Sigmoid colon (tissue), 7 donors: ENCODE results near the gene MRPL4. TPM values are rescaled to one million over a fixed set of nuclear protein-coding genes. Genes with fewer than 3 reads are reported as not detected.

Experiments used
- DNase-seq: peaks from one replicate; pipeline ENCODE4 v3.0.0-alpha.2; 2019
- H3K27ac ChIP-seq, 4 donors: fragments of 200-600 bp; sonication (generic); one replicate each; pipeline ENCODE4 v1.5.1; 2016 to 2019; ENCODE audit warnings: mild to moderate bottlenecking in 1 of 4
- H3K27me3 ChIP-seq, 3 donors: fragments of 200-600 bp; sonication (generic); one replicate each; pipeline ENCODE4 v1.5.1; 2019; ENCODE audit warnings: mild to moderate bottlenecking in 1 of 3
- H3K36me3 ChIP-seq, 4 donors: fragments of 200-600 bp; sonication (generic); one replicate each; pipeline ENCODE4 v1.5.1; 2016 to 2019
- H3K4me1 ChIP-seq, 4 donors: fragments of 200-600 bp; sonication (generic); one replicate each; pipeline ENCODE4 v1.5.1; 2017 to 2019
- H3K4me3 ChIP-seq, 4 donors: fragments of 200-600 bp; sonication (generic); one replicate each; pipeline ENCODE4 v1.5.1; 2017 to 2019; ENCODE audit warnings: mild to moderate bottlenecking in 2 of 4, moderate library complexity in 1 of 4
- H3K9me3 ChIP-seq, 4 donors: fragments of 200-600 bp in 3 of 4; sonication (generic) in 3 of 4; one replicate each; pipeline versions ENCODE4 v1.5.1 to v1.6.1; 2013 to 2019
- EP300 ChIP-seq, 4 donors: sonication (generic); formaldehyde crosslinking; IDR thresholded peaks; one replicate each; pipeline ENCODE4 v1.6.1; 2017; ENCODE audit warnings: antibody characterized with exemption in 4 of 4
- POLR2A ChIP-seq, 2 donors: fragments of 450-650 bp; IDR thresholded peaks; one replicate each; pipeline ENCODE4 v1.6.1; 2016; ENCODE audit warnings: antibody characterized with exemption in 2 of 2, mild to moderate bottlenecking in 2 of 2, moderate library complexity in 2 of 2
- POLR2AphosphoS5 ChIP-seq, 4 donors: sonication (generic); formaldehyde crosslinking; IDR thresholded peaks; one replicate each; pipeline ENCODE4 v1.6.1; 2017; ENCODE audit warnings: antibody characterized with exemption in 4 of 4
- WGBS, 2 donors: extraction: QIAGEN DNeasy Blood & Tissue Kit; methylation state at CpG; one replicate each; pipeline ENCODE4 v1.1.7; 2013; 5-methylcytosine and 5-hydroxymethylcytosine counted together
- intact Hi-C: fragments of 100-400 bp; cut with DNase I; formaldehyde crosslinking; loops from one replicate; pipeline ENCODE4 v1.15.1; 2023
- polyA plus RNA-seq, 3 donors: library from polyadenylated mRNA; stranded (reverse); fragments of 200-250 nt; gene quantifications; one replicate each; pipeline ENCODE4 v1.2.3, GENCODE V29; 2013
- total RNA-seq, 4 donors: library from RNA; depleted of rRNA; stranded (reverse); fragments of >200 nt; gene quantifications; one replicate each; pipeline ENCODE4 v1.1.0, GENCODE V29; 2016
- TF ChIP-seq, protein P1 (sequence below), 4 experiments: fragments of 450-650 bp in 3 of 4; fragments of 200-600 bp in 1 of 4; IDR thresholded peaks; one replicate each; pipeline ENCODE4 v1.5.1; 2016 to 2019; ENCODE audit warnings: antibody characterized with exemption in 4 of 4, mild to moderate bottlenecking in 3 of 4, moderate library complexity in 2 of 4
- donor health status: healthy with polysubstance abuse.
- donor health status: Bipolar disorder and iron deficiency.
- donor health status: healthy.

Gene MRPL4
- total and polyA plus RNA-seq, 7 donors: 37.9 to 85.2 (median 56.7) TPM

DNA sequence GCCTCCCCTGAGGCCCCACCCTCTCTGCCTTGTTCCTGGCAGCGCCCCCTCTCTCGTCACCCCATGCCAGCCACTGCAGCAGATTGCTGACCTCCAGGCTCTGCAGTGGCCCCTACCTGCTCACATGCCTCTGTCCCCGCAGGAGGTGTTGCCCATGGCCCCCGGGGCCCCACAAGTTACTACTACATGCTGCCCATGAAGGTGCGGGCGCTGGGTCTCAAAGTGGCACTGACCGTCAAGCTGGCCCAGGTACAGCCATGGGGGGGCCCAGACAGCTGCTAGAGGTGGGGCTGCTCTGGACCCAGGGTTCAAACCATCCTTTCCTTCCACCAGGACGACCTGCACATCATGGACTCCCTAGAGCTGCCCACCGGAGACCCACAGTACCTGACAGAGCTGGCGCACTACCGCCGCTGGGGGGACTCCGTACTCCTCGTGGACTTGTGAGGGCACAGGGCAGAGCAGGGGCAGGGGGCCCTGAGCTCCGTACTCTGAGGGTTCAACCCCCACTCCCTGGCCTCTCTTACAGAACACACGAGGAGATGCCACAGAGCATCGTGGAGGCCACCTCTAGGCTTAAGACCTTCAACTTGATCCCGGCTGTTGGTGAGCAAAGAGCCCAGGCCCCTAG lies 6.2 kb downstream of the MRPL4 start:
- WGBS, 2 donors: 96% methylated on average over 18 of the region's 18 CpGs
- Histone ChIP-seq H3K27ac (no peak overlapping the region), H3K4me3 (no peak overlapping the region), H3K27me3 (no peaks in the 10 kb centered on the region), H3K9me3 (no peaks in the 10 kb centered on the region), H3K36me3 (peaks cover 32 to 63% (median 38%) of the 10 kb centered on the region in 4 donors), H3K4me1 (peaks cover 0 to 3% (median 0%) of the 10 kb centered on the region in 4 donors)
- no peak for DNase-seq
- intact Hi-C loops: no loop called here
- TF ChIP-seq POLR2A (IDR thresholded peaks at IDR 0.05): no peak
- TF ChIP-seq POLR2AphosphoS5 (IDR thresholded peaks at IDR 0.05): no peak
- no peak for TF ChIP-seq EP300 (IDR thresholded peaks at IDR 0.05)
- TF ChIP-seq, protein P1, sequence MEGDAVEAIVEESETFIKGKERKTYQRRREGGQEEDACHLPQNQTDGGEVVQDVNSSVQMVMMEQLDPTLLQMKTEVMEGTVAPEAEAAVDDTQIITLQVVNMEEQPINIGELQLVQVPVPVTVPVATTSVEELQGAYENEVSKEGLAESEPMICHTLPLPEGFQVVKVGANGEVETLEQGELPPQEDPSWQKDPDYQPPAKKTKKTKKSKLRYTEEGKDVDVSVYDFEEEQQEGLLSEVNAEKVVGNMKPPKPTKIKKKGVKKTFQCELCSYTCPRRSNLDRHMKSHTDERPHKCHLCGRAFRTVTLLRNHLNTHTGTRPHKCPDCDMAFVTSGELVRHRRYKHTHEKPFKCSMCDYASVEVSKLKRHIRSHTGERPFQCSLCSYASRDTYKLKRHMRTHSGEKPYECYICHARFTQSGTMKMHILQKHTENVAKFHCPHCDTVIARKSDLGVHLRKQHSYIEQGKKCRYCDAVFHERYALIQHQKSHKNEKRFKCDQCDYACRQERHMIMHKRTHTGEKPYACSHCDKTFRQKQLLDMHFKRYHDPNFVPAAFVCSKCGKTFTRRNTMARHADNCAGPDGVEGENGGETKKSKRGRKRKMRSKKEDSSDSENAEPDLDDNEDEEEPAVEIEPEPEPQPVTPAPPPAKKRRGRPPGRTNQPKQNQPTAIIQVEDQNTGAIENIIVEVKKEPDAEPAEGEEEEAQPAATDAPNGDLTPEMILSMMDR (IDR thresholded peaks at IDR 0.05): no peak

- H3K36me3 ChIP-seq: peaks cover 28 to 56% (median 36%) of the 10 kb centered on the region in 4 donors
- intact Hi-C loops: no loop called here
- WGBS, 2 donors: 65 to 68% methylated on average over 32 of the region's 32 CpGs
- H3K9me3 ChIP-seq: no peaks in the 10 kb centered on the region
- H3K27me3 ChIP-seq: no peaks in the 10 kb centered on the region
- no peak overlapping the region for H3K4me3 ChIP-seq
- no peak for TF ChIP-seq EP300 (IDR thresholded peaks at IDR 0.05)
- TF ChIP-seq, protein P1 (IDR thresholded peaks at IDR 0.05): peak; percentile 34 to 46 (median 41)
- DNase-seq: peak; percentile 86
- H3K4me1 ChIP-seq: no peaks in the 10 kb centered on the region
- no peak overlapping the region for H3K27ac ChIP-seq
These were observed 7.3 kb downstream of the MRPL4 start for GRCh38 chr19:10259162-10259905.

DNA sequence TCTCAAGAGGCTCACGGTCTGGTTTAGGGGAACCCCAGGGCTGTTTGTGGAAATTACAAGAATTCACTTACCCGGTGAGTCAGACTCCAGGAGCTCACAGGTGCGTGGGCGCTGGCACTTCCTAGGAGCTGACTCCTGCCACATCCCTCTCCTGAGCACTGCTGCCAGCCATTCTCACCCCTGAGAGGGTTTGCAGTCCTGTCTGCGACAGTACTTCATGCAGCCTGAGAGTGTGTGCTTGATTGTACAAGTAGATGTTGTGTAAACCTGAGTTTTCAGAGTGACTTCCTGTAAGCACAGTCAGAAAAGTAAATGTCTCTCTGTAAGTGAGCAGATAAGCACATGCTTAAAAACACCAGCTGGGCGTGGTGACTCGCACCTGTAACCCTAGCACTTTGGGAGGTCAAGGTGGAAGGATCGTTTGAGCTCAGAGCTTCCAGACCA lies 8.1 kb downstream of the MRPL4 start:
- WGBS, 2 donors: 37 to 70% methylated on average over 8 of the region's 8 CpGs
- Histone ChIP-seq H3K27me3 (no peaks in the 10 kb centered on the region), H3K27ac (no peak overlapping the region), H3K9me3 (no peaks in the 10 kb centered on the region), H3K4me3 (no peak overlapping the region), H3K4me1 (no peaks in the 10 kb centered on the region), H3K36me3 (peaks cover 23 to 48% (median 28%) of the 10 kb centered on the region in 4 donors)
- TF ChIP-seq POLR2A (IDR thresholded peaks at IDR 0.05) (no peak), EP300 (IDR thresholded peaks at IDR 0.05) (no peak), POLR2AphosphoS5 (IDR thresholded peaks at IDR 0.05) (no peak)
- TF ChIP-seq, protein P1 (IDR thresholded peaks at IDR 0.05): no peak
- no peak for DNase-seq
- intact Hi-C loops: no loop called here

DNA sequence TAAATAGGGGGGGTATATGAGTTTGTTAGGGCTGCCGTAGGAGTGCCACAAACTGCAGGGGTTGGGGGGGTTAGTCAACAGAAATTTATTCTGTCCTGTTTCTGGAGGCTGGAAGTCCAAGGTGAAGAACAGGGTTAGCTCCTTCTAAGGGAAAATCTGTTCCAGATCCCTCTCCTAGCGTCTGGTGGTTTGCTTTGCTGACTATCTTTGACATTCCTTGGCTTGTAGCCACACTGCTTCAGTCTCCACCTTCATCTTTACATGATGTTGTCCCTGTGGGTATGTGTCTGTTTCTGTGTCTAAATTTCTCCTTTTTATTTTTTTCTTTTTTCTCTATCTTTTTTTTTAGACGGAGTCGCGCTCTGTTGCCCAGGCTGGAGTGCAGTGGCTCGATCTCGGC lies 10.8 kb downstream of the MRPL4 start:
- WGBS, 2 donors: 81 to 86% methylated on average over 7 of the region's 7 CpGs
- Histone ChIP-seq H3K36me3 (peaks cover 10 to 22% (median 15%) of the 10 kb centered on the region in 4 donors), H3K27ac (no peak overlapping the region), H3K4me3 (no peak overlapping the region), H3K4me1 (no peaks in the 10 kb centered on the region), H3K9me3 (no peaks in the 10 kb centered on the region), H3K27me3 (no peaks in the 10 kb centered on the region)
- intact Hi-C loops: no loop called here
- no peak for TF ChIP-seq POLR2A (IDR thresholded peaks at IDR 0.05)
- TF ChIP-seq, protein P1 (IDR thresholded peaks at IDR 0.05): no peak
- TF ChIP-seq POLR2AphosphoS5 (IDR thresholded peaks at IDR 0.05): no peak
- TF ChIP-seq EP300 (IDR thresholded peaks at IDR 0.05): no peak
- no peak for DNase-seq
